B cell (primary cell): Measurements from ENCODE around the gene GPR173.

Source experiments
- EZH2 ChIP-seq: IDR thresholded peaks from 2 replicates; pipeline ENCODE4 v1.6.1; 2012; ENCODE audit warnings: borderline replicate concordance, low read depth, mild to moderate bottlenecking, moderate library complexity, low read length; ENCODE audit not compliant: insufficient read depth, poor library complexity, severe bottlenecking
- TF ChIP-seq, protein P1 (sequence below): fragments of 200-600 bp; IDR thresholded peaks from one replicate; pipeline ENCODE4 v1.8.0; 2022; ENCODE audit warnings: antibody characterized with exemption, mild to moderate bottlenecking

DNA sequence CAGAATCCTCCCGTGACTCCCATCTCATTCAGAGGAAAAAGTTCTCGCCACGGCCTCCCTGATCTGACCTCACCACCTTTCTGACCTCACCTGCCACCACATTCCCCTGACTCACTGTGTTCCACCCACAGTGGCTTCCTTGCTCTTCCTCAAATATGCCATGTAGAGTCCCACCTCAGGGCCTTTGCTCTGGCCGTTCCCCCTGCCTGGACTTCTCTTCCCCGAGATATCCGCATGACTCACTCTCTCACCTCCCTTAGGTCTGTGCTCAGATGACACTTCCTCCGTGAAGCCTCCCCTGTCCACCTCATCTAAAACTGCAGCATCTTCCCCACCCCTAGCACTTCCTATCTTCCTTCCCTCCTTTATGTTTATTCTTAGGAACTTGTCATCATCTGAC, 26.4 kb downstream of the GPR173 start:
- TF ChIP-seq, protein P1, sequence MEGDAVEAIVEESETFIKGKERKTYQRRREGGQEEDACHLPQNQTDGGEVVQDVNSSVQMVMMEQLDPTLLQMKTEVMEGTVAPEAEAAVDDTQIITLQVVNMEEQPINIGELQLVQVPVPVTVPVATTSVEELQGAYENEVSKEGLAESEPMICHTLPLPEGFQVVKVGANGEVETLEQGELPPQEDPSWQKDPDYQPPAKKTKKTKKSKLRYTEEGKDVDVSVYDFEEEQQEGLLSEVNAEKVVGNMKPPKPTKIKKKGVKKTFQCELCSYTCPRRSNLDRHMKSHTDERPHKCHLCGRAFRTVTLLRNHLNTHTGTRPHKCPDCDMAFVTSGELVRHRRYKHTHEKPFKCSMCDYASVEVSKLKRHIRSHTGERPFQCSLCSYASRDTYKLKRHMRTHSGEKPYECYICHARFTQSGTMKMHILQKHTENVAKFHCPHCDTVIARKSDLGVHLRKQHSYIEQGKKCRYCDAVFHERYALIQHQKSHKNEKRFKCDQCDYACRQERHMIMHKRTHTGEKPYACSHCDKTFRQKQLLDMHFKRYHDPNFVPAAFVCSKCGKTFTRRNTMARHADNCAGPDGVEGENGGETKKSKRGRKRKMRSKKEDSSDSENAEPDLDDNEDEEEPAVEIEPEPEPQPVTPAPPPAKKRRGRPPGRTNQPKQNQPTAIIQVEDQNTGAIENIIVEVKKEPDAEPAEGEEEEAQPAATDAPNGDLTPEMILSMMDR = no peak
- TF ChIP-seq EZH2 = no peak
